Trophoblast cell (in vitro differentiated cells and primary cell): ENCODE data around the gene USP32.
"Not testable (repeated sequence)": the region's sequence is repeated elsewhere in the genome, so short reads cannot be mapped to it uniquely, and the experiment has no call there.

Experiments
- DNase-seq, 2 donors: peaks; one replicate each; pipeline ENCODE4 v3.0.0-alpha.2; 2016
- H2AFZ ChIP-seq: 2 replicates; pipeline ENCODE4 v1.6.1; 2013; ENCODE audit warnings: low read length, moderate library complexity, mild to moderate bottlenecking; ENCODE audit not compliant: insufficient read depth, poor library complexity
- H2AK5ac ChIP-seq: 2 replicates; pipeline ENCODE4 v1.6.1; 2013; ENCODE audit warnings: mild to moderate bottlenecking, low read length
- H2BK120ac ChIP-seq: 2 replicates; pipeline ENCODE4 v1.6.1; 2013; ENCODE audit warnings: low read length, mild to moderate bottlenecking, moderate library complexity; ENCODE audit not compliant: insufficient read depth, poor library complexity
- H2BK12ac ChIP-seq: 2 replicates; pipeline ENCODE4 v1.6.1; 2013; ENCODE audit warnings: mild to moderate bottlenecking, low read length, moderate library complexity
- H2BK5ac ChIP-seq: 2 replicates; pipeline ENCODE4 v1.6.1; 2013; ENCODE audit warnings: low read length, low read depth, moderate library complexity, mild to moderate bottlenecking; ENCODE audit not compliant: poor library complexity
- H3K14ac ChIP-seq: 2 replicates; pipeline ENCODE4 v1.6.1; 2013; ENCODE audit warnings: mild to moderate bottlenecking, low read length
- H3K18ac ChIP-seq: 2 replicates; pipeline ENCODE4 v1.6.1; 2013; ENCODE audit warnings: mild to moderate bottlenecking, low read length
- H3K23ac ChIP-seq: 2 replicates; pipeline ENCODE4 v1.6.1; 2013; ENCODE audit warnings: low read length
- H3K27ac ChIP-seq: 2 replicates; pipeline ENCODE4 v1.5.1; 2013; ENCODE audit warnings: low read depth, mild to moderate bottlenecking, inconsistent platforms, low read length, moderate library complexity
- H3K27me3 ChIP-seq: 2 replicates; pipeline ENCODE4 v1.6.1; 2013; ENCODE audit warnings: inconsistent platforms, mild to moderate bottlenecking, low read length, moderate library complexity; ENCODE audit not compliant: insufficient read depth
- H3K36me3 ChIP-seq, 2 experiments: 1 replicate in 1 of 2; 2 replicates in 1 of 2; pipeline ENCODE4 v1.6.1; 2013; ENCODE audit warnings: low read length in 2 of 2, mild to moderate bottlenecking in 2 of 2, moderate library complexity in 1 of 2; ENCODE audit not compliant: insufficient read depth in 2 of 2, control insufficient read depth in 1 of 2
- H3K4ac ChIP-seq: 2 replicates; pipeline ENCODE4 v1.6.1; 2013; ENCODE audit warnings: low read depth, mild to moderate bottlenecking, low read length, moderate library complexity
- H3K4me1 ChIP-seq, 2 experiments: 1 replicate in 1 of 2; 2 replicates in 1 of 2; pipeline ENCODE4 v1.6.1; 2013; ENCODE audit warnings: low read length in 2 of 2, mild to moderate bottlenecking in 2 of 2, moderate library complexity in 1 of 2; ENCODE audit not compliant: insufficient read depth in 2 of 2, control insufficient read depth in 1 of 2
- H3K4me2 ChIP-seq: 2 replicates; pipeline ENCODE4 v1.6.1; 2013; ENCODE audit warnings: inconsistent platforms, mild to moderate bottlenecking, low read length, moderate library complexity
- H3K4me3 ChIP-seq: 2 replicates; pipeline ENCODE4 v1.5.1; 2013; ENCODE audit warnings: mild to moderate bottlenecking, low read depth, low read length, inconsistent platforms
- H3K79me1 ChIP-seq: one replicate; pipeline ENCODE4 v1.6.1; 2013; ENCODE audit warnings: low read length
- H3K79me2 ChIP-seq: 2 replicates; pipeline ENCODE4 v1.6.1; 2013; ENCODE audit warnings: low read length, mild to moderate bottlenecking; ENCODE audit not compliant: control insufficient read depth, insufficient read depth, poor library complexity
- H3K9ac ChIP-seq: 2 replicates; pipeline ENCODE4 v1.6.1; 2013; ENCODE audit warnings: mild to moderate bottlenecking, low read length
- H3K9me3 ChIP-seq: 2 replicates; pipeline ENCODE4 v1.6.1; 2013; ENCODE audit warnings: low read depth, mild to moderate bottlenecking, control low read depth, inconsistent platforms, low read length; ENCODE audit not compliant: insufficient read depth
- H4K12ac ChIP-seq: 2 replicates; pipeline ENCODE4 v1.6.1; 2013; ENCODE audit warnings: low read depth, mild to moderate bottlenecking, low read length, moderate library complexity
- H4K8ac ChIP-seq: 2 replicates; pipeline ENCODE4 v1.6.1; 2013; ENCODE audit warnings: low read depth, mild to moderate bottlenecking, low read length, moderate library complexity
- H4K91ac ChIP-seq: one replicate; pipeline ENCODE4 v1.6.1; 2013; ENCODE audit warnings: low read depth, mild to moderate bottlenecking, low read length, moderate library complexity
- WGBS: extraction: QIAGEN DNeasy Blood & Tissue Kit; methylation state at CpG from one replicate; pipeline ENCODE4 v1.1.7; 2013; ENCODE audit warnings: missing lambda C conversion rate; ENCODE audit not compliant: insufficient read length, insufficient coverage; ENCODE audit errors: extremely low coverage; 5-methylcytosine and 5-hydroxymethylcytosine counted together

Gene USP32

GRCh38 chr17:60188759-60189158 lies 203.2 kb downstream of the USP32 start:
- Histone ChIP-seq H2AK5ac (no peak overlapping the region), H2BK120ac (no peak overlapping the region), H3K9ac (no peak overlapping the region), H3K27ac (no peak overlapping the region), H4K91ac (no peak overlapping the region), H4K12ac (no peak overlapping the region), H3K9me3 (no peaks in the 10 kb centered on the region), H2BK5ac (no peak overlapping the region), H2AFZ (no peak overlapping the region), H3K4me2 (no peak overlapping the region), H3K14ac (no peak overlapping the region), H4K8ac (no peak overlapping the region), H3K18ac (no peak overlapping the region), H3K4ac (no peak overlapping the region), H3K79me1 (no peaks in the 10 kb centered on the region), H3K36me3 (peaks cover 13 to 18% of the 10 kb centered on the region in 2 experiments), H3K4me1 (no peaks in the 10 kb centered on the region), H3K23ac (no peak overlapping the region), H3K27me3 (no peaks in the 10 kb centered on the region), H3K79me2 (no peaks in the 10 kb centered on the region), H2BK12ac (no peak overlapping the region), H3K4me3 (no peak overlapping the region)
- no peak for DNase-seq
- no CpG with 5 or more reads among the region's 4 CpGs for WGBS

GRCh38 chr17:60186846-60187745 lies 204.8 kb downstream of the USP32 start:
- not testable (repeated sequence) for H3K4me2 ChIP-seq, H3K4me1 ChIP-seq, H3K27ac ChIP-seq, H4K91ac ChIP-seq, H2BK5ac ChIP-seq, H3K18ac ChIP-seq, H4K12ac ChIP-seq, H3K4ac ChIP-seq, H2BK12ac ChIP-seq, H3K4me3 ChIP-seq, H3K9me3 ChIP-seq, DNase-seq, H3K79me1 ChIP-seq, H2BK120ac ChIP-seq, H2AK5ac ChIP-seq, H3K79me2 ChIP-seq, H3K23ac ChIP-seq, H3K14ac ChIP-seq, H3K9ac ChIP-seq, H3K27me3 ChIP-seq, H2AFZ ChIP-seq, H4K8ac ChIP-seq
- H3K36me3 ChIP-seq, result peaks cover 16 to 19% of the 10 kb centered on the region in 2 experiments
- WGBS, result no CpG with 5 or more reads among the region's 7 CpGs

- not testable (repeated sequence) for H3K18ac ChIP-seq, H3K4me3 ChIP-seq, H4K8ac ChIP-seq, H3K14ac ChIP-seq, H3K9ac ChIP-seq, H2AK5ac ChIP-seq, H3K23ac ChIP-seq, H3K4me1 ChIP-seq, H3K4me2 ChIP-seq, H3K9me3 ChIP-seq, H3K79me2 ChIP-seq, H4K12ac ChIP-seq, H3K27ac ChIP-seq, H3K4ac ChIP-seq, H3K27me3 ChIP-seq, H3K79me1 ChIP-seq, H2BK12ac ChIP-seq, H2BK5ac ChIP-seq, H2BK120ac ChIP-seq, H2AFZ ChIP-seq, H4K91ac ChIP-seq, DNase-seq
- WGBS, result 100% methylated on average over 1 of the region's 1 CpG
- H3K36me3 ChIP-seq, result peaks cover 14 to 16% of the 10 kb centered on the region in 2 experiments
Observed at GRCh38 chr17:60186372-60186771, 205.6 kb downstream of the USP32 start.

GRCh38 chr17:60180380-60180779 lies 211.6 kb downstream of the USP32 start:
- H4K91ac ChIP-seq, H3K9ac ChIP-seq, H3K27me3 ChIP-seq, H2AK5ac ChIP-seq, H2BK120ac ChIP-seq, H3K9me3 ChIP-seq, H2AFZ ChIP-seq, H3K4ac ChIP-seq, H3K79me2 ChIP-seq, H4K12ac ChIP-seq, H3K18ac ChIP-seq, DNase-seq, H3K14ac ChIP-seq, H3K79me1 ChIP-seq, H3K4me2 ChIP-seq, H3K23ac ChIP-seq, H3K4me1 ChIP-seq, H3K27ac ChIP-seq, H2BK12ac ChIP-seq, H3K4me3 ChIP-seq, H2BK5ac ChIP-seq, H4K8ac ChIP-seq: not testable (repeated sequence)
- peaks cover 16 to 18% of the 10 kb centered on the region in 2 experiments for H3K36me3 ChIP-seq
- WGBS, result no CpG with 5 or more reads among the region's 1 CpG
